PC-9 (cell line): ENCODE data around the gene ABHD1. TPM values are rescaled to one million over a fixed set of nuclear protein-coding genes. Genes with fewer than 3 reads are reported as not detected.

Experiments used
- BruUV-seq: library from RNA; stranded (reverse); fragments of 400-500 nt; replicated peaks from 2 replicates; lab custom pipeline; 2021; lab: Mats Ljungman, UMichigan
- CTCF ChIA-PET: fragments of 300-600 bp; sonication (Branson Sonifier 250); formaldehyde crosslinking; loops from one replicate; lab custom pipeline; 2022; ENCODE audit warnings: antibody characterized with exemption; lab: Charles Lee
- POLR2A ChIA-PET: fragments of 300-600 bp; sonication (Branson Sonifier 250); formaldehyde crosslinking; loops from one replicate; lab custom pipeline; 2022; ENCODE audit warnings: antibody characterized with exemption; ENCODE audit not compliant: unreplicated experiment; lab: Charles Lee
- DNase-seq, 2 experiments: peaks; one replicate each; pipeline versions ENCODE4 v3.0.0 to v3.0.0-alpha.2; 2015 to 2022; ENCODE audit warnings: mixed read lengths in 1 of 2
- H2AFZ ChIP-seq: fragments of 200-600 bp; sonication (generic); 2 replicates; pipeline ENCODE4 v1.8.1; 2017; ENCODE audit warnings: antibody characterized with exemption
- H3F3A ChIP-seq: fragments of 200-600 bp; sonication (generic); 2 replicates; pipeline ENCODE4 v1.8.1; 2017; ENCODE audit warnings: antibody characterized with exemption, mild to moderate bottlenecking, low read depth; ENCODE audit not compliant: insufficient read depth
- H3K27ac ChIP-seq: fragments of 200-600 bp; sonication (generic); 2 replicates; pipeline ENCODE4 v1.6.1; 2016; ENCODE audit warnings: mixed run types
- H3K27me3 ChIP-seq: fragments of 200-600 bp; sonication (generic); 2 replicates; pipeline ENCODE4 v1.6.1; 2016; ENCODE audit warnings: low read depth, mixed run types; ENCODE audit not compliant: insufficient read depth
- H3K36me3 ChIP-seq: fragments of 200-600 bp; sonication (generic); 2 replicates; pipeline ENCODE4 v1.6.1; 2016; ENCODE audit warnings: low read depth, mixed run types
- H3K4me1 ChIP-seq: fragments of 200-600 bp; sonication (generic); replicated peaks from 2 replicates; pipeline ENCODE4 v1.6.1; 2016; ENCODE audit warnings: mixed run types; ENCODE audit not compliant: insufficient read depth
- H3K4me2 ChIP-seq: fragments of 200-600 bp; sonication (generic); 2 replicates; pipeline ENCODE4 v1.6.1; 2017; ENCODE audit warnings: mixed run types
- H3K4me3 ChIP-seq: fragments of 200-600 bp; sonication (generic); 2 replicates; pipeline ENCODE4 v1.6.1; 2016; ENCODE audit warnings: mixed run types
- H3K79me2 ChIP-seq: fragments of 200-600 bp; sonication (generic); 2 replicates; pipeline ENCODE4 v1.6.1; 2017; ENCODE audit warnings: low read depth, mixed run types
- H3K9me2 ChIP-seq: fragments of 200-600 bp; sonication (generic); 2 replicates; pipeline ENCODE4 v1.8.1; 2017; ENCODE audit warnings: mild to moderate bottlenecking; ENCODE audit not compliant: insufficient read depth
- H3K9me3 ChIP-seq: fragments of 200-600 bp; sonication (generic); 2 replicates; pipeline ENCODE4 v1.8.1; 2016; ENCODE audit warnings: low read depth; ENCODE audit not compliant: insufficient read depth
- H4K20me1 ChIP-seq: fragments of 200-600 bp; sonication (generic); 2 replicates; pipeline ENCODE4 v1.8.1; 2017; ENCODE audit not compliant: insufficient read depth
- EZH2 ChIP-seq: fragments of 200-600 bp; sonication (generic); IDR thresholded peaks from 2 replicates; pipeline ENCODE4 v1.8.0; 2017; ENCODE audit warnings: antibody characterized with exemption, low read depth
- intact Hi-C: fragments of 100-400 bp; cut with micrococcal nuclease; formaldehyde crosslinking; loops from one replicate; pipeline ENCODE4 v1.10.0; 2022; ENCODE audit not compliant: unreplicated experiment
- total RNA-seq: library from RNA; stranded (reverse); gene quantifications from 2 replicates; pipeline ENCODE4 v1.2.3, GENCODE V29; 2021
- TF ChIP-seq, protein P1 (sequence below): fragments of 200-600 bp; sonication (generic); conservative IDR thresholded peaks from 2 replicates; pipeline ENCODE4 v1.6.1; 2017; ENCODE audit warnings: mixed run types, antibody characterized with exemption, mild to moderate bottlenecking, moderate library complexity

Gene ABHD1
- total RNA-seq, 1 experiment from 2014 or later: not detected

- TF ChIP-seq EZH2: no peak
- TF ChIP-seq, protein P1, sequence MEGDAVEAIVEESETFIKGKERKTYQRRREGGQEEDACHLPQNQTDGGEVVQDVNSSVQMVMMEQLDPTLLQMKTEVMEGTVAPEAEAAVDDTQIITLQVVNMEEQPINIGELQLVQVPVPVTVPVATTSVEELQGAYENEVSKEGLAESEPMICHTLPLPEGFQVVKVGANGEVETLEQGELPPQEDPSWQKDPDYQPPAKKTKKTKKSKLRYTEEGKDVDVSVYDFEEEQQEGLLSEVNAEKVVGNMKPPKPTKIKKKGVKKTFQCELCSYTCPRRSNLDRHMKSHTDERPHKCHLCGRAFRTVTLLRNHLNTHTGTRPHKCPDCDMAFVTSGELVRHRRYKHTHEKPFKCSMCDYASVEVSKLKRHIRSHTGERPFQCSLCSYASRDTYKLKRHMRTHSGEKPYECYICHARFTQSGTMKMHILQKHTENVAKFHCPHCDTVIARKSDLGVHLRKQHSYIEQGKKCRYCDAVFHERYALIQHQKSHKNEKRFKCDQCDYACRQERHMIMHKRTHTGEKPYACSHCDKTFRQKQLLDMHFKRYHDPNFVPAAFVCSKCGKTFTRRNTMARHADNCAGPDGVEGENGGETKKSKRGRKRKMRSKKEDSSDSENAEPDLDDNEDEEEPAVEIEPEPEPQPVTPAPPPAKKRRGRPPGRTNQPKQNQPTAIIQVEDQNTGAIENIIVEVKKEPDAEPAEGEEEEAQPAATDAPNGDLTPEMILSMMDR: no peak
- intact Hi-C loops: loop anchor here (10.0 kb wide), 1 partner anchor 77 kb away; the partner anchor contains the start of genes ATRAID, CAD and SLC5A6
- peaks cover 19% of the 10 kb centered on the region for H3K79me2 ChIP-seq
- no peaks in the 10 kb centered on the region for H3K9me3 ChIP-seq
- no peak overlapping the region for H2AFZ ChIP-seq
- POLR2A ChIA-PET: no interaction called here
- peaks cover 10% of the 10 kb centered on the region for H3K27me3 ChIP-seq
- no peak overlapping the region for H3K4me3 ChIP-seq
- H3F3A ChIP-seq: no peaks in the 10 kb centered on the region; the same call in 1 of the 2 replicates
- H3K36me3 ChIP-seq: no peaks in the 10 kb centered on the region
- H3K4me2 ChIP-seq: no peak overlapping the region
- peaks cover 7% of the 10 kb centered on the region; the same call in 1 of the 2 replicates for H4K20me1 ChIP-seq
- no peak overlapping the region for H3K27ac ChIP-seq
- no peaks in the 10 kb centered on the region for H3K9me2 ChIP-seq
- BruUV-seq: no TSS peak
- DNase-seq: no peak
- CTCF ChIA-PET: no interaction called here
- peaks cover 10% of the 10 kb centered on the region for H3K4me1 ChIP-seq
Measured at GRCh38 chr2:27137322-27137935, 13.8 kb downstream of the ABHD1 start.

GRCh38 chr2:27138111-27138510, 14.5 kb downstream of the ABHD1 start:
- no peak overlapping the region for H2AFZ ChIP-seq

DNA sequence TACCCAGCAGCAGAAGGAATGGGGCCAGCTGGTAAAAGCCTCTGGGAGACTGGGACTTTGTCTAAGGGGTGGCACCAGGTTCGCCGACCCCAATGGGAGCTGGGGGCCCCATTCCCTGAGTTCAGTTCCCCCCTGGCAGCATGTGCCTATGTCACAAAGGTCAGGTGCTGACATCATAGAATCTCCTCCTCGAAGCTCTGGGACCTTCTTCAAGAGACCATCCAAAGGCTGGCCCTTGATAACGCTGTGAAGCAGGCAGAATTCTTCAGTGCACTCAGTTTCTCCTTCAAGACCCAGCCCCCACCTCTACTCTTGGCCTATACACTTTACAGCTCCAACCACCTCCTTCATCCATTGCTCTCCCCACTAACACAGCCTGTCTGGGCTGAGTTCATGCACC, 15.7 kb downstream of the ABHD1 start, which contains the start of gene PRR30:
Gene PRR30 (minus strand): TSS at position 101 of the 400 bp plus-strand sequence. CDS start 1,081 bp downstream, outside the sequence.
- no peaks in the 10 kb centered on the region; the same call in 1 of the 2 replicates for H3K79me2 ChIP-seq
- no peaks in the 10 kb centered on the region; the same call in 1 of the 2 replicates for H3F3A ChIP-seq
- peaks cover 13% of the 10 kb centered on the region for H3K27me3 ChIP-seq
- H2AFZ ChIP-seq: no peak within 1 kb of the TSS
- H3K4me1 ChIP-seq: no peaks in the 10 kb centered on the region
- H3K36me3 ChIP-seq: no peaks in the 10 kb centered on the region
- intact Hi-C loops: loop anchor here (10.0 kb wide), 1 partner anchor 75 kb away; the partner anchor contains the start of genes ATRAID, CAD and SLC5A6
- POLR2A ChIA-PET: no interaction called here
- no peak for DNase-seq
- no peak within 1 kb of the TSS for H3K4me3 ChIP-seq
- BruUV-seq: no TSS peak
- no peaks in the 10 kb centered on the region for H3K9me3 ChIP-seq
- H3K4me2 ChIP-seq: no peak within 1 kb of the TSS
- no peak within 1 kb of the TSS for H3K27ac ChIP-seq
- no peaks in the 10 kb centered on the region for H3K9me2 ChIP-seq
- H4K20me1 ChIP-seq: no peaks in the 10 kb centered on the region
- CTCF ChIA-PET: no interaction called here
- TF ChIP-seq EZH2: no peak
- TF ChIP-seq, protein P1: no peak

More at GRCh38 chr2:27138111-27138510, 14.5 kb downstream of the ABHD1 start:
- Histone ChIP-seq H3K9me3 (no peaks in the 10 kb centered on the region), H3K4me1 (peaks cover 4% of the 10 kb centered on the region), H3K9me2 (no peaks in the 10 kb centered on the region), H3K79me2 (peaks cover 12% of the 10 kb centered on the region), H3K27me3 (peaks cover 13% of the 10 kb centered on the region), H3K4me3 (no peak overlapping the region), H3F3A (no peaks in the 10 kb centered on the region; the same call in 1 of the 2 replicates), H3K4me2 (no peak overlapping the region), H3K27ac (no peak overlapping the region), H4K20me1 (peaks cover 4% of the 10 kb centered on the region; the same call in 1 of the 2 replicates), H3K36me3 (no peaks in the 10 kb centered on the region)
- ChIA-PET POLR2A (no interaction called here), CTCF (no interaction called here)
- intact Hi-C loops: loop anchor here (10.0 kb wide), 1 partner anchor 77 kb away; the partner anchor contains the start of genes ATRAID, CAD and SLC5A6
- no TSS peak for BruUV-seq
- DNase-seq: no peak
- TF ChIP-seq, protein P1: no peak
- TF ChIP-seq EZH2: no peak
